IPS-NIHi7 (cell line): ENCODE measurements around the gene ERC2.

ENCODE experiments used
- DNase-seq: peaks from one replicate; pipeline ENCODE4 v3.0.0; 2012; ENCODE audit warnings: mixed read lengths; ENCODE audit errors: extremely low spot score

The ERC2 gene

DNA sequence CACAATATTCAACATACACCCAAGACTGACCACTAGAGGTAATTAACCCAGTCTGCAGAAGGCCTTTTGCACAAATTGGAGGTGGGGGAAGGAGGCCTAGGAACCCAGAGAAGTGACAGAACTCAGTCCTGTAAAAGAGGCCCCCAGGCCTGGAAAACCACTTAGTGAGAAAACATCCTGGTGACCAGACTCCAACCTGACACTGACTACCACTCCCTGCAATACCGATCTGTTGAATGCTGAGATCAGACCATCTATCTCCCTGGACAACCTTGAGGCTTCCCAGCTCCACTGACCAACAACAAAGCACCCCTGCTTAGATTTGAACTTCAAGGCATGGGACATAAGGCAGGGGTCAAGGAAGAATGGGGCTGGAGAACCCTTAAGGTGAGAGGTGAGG is 719.2 kb downstream of the ERC2 start:
- no peak for DNase-seq

- DNase-seq: no peak
Observed at GRCh38 chr3:55746808-55747413, 721.4 kb downstream of the ERC2 start.

GRCh38 chr3:55742832-55743136 is 725.5 kb downstream of the ERC2 start:
- no peak for DNase-seq

GRCh38 chr3:55742022-55742831 is 726.0 kb downstream of the ERC2 start:
- no peak for DNase-seq

- no peak for DNase-seq
Observed at GRCh38 chr3:55737186-55737585, 731.1 kb downstream of the ERC2 start.

- no peak for DNase-seq
Observed at GRCh38 chr3:55735976-55736375, 732.3 kb downstream of the ERC2 start.

GRCh38 chr3:55731741-55732140 is 736.5 kb downstream of the ERC2 start:
- DNase-seq: no peak

DNA sequence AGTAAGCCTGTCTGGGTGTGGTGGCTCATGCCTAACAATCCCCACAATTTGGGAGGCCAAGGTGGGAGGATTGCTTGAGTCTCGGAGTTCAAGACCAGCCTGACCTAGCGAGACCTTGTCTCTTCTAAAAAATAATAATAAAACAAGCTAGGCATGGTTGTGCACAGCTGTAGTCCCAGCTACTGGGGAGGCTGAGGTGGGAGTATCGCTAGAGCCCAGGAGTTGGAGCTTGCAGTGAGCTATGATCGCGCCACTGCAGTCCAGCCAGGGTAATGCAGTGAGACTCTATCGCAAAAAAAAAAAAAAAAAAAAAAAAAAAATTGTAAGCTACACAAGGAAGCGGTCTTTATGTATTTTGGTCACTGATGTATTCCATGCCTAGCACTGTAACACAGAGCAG is 738.7 kb downstream of the ERC2 start:
- no peak for DNase-seq

DNA sequence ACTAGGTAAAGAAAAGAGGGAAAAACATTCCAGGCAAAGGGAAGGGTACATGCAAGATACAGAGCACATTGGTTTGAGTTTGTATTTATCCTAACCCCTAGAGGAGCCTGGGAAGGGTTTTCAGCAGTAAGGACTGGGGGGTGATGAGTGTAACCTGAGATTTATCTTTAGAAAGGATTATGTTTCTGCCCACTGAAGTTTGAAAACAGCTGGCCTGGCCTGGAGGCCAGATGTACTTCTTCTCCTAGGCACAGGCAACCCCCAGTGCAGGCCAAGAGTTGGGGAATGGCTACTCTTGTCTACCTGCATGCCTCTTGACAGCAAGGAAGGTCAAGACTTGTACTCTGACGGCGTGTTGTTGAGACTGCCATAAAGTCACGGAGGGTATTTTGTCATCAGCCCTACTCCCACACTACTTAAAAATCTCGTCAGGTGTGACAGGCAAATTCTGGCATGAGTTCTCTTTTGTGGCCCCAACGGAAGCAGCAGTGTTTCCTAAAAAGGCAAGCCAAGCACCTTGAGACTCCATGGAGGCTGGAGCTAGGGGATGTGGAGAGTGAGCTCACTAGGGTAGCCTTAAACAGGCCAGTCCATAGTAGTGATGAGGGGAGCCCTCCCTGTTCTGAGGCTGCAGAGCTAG is 739.7 kb downstream of the ERC2 start:
- DNase-seq: no peak

DNA sequence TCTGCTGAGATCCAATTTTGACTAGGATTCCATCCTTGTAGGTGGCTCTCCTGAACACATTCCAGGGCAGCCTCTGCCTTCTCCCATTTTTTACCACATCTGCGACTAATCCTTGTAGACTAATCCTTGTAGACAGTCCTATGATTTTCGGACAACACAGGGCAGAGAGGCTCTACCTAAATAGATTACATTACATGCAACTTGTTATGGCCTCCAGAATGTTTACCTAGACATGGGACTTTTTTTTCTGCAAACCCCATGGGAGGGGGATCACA is 741.8 kb downstream of the ERC2 start:
- no peak for DNase-seq

DNA sequence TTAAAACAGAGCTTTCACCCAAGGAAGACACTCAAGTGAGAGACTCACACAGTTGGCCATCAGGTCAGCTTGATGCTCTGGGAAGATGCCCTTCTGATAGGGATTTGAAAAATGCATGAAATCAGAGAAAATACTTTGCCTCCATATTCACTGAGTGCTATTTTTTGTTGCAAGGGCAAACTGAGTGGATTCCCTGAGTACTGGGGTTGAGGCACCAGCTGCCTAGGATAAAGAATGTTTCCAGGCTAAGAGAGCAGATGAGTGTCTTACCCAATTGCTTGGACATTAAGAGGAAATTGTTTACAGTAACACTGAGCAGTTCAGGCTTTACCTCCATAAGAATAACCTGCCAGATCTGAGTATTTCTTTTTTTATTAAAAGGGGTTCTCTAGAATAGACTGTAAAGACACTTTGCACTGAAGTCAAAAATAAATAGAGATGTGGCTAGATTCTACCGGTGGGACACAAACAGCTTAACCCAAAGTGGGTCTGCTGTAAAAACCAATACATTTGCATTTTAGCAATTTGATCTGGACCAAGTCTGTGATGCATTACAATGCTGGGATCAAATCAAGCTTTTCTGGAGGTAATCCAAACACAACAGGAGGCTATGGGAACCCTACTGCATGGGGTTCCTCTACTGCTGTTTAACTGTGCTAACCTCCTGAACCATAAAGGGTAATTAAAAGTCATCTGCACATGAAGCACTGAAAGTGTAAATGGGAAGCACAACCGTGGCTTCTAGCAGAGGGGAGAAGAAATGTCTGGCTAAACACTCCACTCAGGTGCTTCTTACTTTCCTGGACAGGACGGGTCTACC is 742.4 kb downstream of the ERC2 start:
- no peak for DNase-seq

DNA sequence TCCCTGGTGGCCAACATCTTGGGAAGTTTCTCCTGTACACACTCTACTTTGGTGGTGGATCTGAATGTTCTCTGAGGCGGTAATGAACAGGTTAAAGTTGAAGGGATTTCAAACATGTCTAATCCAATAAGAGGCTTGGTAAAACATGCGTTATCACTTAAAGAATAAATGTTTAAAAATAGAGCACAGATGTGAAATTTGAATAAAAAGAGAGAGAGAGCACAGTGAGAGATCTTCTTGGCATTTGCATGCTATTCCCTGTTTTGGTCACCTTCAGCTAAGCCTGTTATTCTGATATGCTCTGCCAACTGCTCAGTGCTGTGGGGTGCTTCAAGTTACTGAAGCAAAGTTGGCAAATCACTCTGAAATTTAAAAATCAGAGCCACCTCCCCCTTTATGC is 743.4 kb downstream of the ERC2 start:
- no peak for DNase-seq

GRCh38 chr3:55724407-55724784 is 743.9 kb downstream of the ERC2 start:
- no peak for DNase-seq

DNA sequence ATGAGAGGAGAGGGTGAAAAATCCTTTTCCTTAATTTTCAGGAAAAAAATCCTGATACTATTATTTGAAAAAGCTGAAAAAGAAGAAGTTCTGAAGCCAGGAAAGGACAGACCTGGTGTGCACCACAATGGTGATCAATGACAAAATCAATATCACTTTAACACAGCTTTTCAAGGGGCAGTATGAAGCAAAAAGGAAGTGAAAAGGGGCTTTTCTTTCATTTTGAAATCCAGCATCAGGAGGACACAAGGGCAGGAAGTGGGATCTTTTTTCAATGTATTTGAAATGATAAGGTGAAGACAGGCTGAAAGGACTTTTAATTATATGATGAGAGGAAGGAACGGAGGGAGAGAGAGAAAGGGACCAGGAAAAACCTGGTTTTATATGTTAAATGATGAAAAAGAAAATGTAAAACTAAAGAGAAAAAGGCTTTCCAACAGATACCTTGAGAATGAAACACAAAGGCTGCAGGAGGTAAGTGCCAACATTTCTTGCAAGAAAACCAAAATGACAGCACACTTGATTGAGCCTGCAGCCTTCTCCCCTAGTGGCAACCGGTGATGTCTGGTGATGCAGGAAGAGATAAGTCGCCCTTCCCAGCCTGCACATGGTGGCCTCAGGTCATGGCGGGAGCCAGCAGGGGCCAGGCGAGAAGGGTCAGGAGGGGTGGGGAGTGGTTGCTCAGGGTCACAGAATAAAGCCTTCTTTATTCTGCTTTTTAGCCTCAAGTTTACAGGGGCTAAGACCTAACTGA is 744.4 kb downstream of the ERC2 start:
- peak; percentile 42 for DNase-seq

DNA sequence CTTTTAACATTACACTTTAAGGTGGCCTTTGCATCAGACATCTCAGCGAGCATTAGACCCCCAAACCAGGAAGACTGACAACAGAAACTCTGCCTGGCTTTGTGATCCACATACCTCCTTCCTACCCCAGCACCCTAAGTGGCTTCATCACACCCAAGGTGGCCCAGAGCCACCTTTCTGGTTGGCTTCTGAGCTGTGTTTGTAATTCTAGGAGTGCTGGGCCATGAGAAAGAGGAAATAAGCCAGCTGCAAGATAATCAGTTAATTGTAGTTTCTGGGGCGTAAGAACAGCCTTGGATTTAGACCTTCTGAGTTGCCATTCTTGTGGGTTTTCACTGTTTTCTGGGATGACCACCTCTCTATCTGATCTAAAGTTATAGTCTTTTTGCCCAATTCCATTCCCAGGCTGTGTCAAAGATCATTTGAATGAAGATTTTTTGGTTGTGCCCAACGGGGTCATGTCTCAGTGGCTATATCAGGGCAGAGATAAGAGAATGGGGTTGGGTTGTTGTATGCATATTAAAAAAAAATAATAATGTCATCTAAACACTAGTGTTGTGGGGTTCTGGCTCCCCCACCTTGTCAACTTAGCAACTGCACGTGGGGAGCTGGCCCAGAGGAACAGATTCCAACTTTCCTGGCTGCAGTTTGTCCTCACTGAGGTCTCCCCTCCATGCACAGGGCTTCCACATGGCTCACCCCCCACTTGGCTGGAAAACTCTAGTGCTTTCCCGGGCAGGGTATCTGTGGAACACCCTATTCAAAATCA is 746.4 kb downstream of the ERC2 start:
- peak; percentile 60 for DNase-seq

- DNase-seq: peak; percentile 45
Observed at GRCh38 chr3:55720614-55721013, 747.7 kb downstream of the ERC2 start.

DNA sequence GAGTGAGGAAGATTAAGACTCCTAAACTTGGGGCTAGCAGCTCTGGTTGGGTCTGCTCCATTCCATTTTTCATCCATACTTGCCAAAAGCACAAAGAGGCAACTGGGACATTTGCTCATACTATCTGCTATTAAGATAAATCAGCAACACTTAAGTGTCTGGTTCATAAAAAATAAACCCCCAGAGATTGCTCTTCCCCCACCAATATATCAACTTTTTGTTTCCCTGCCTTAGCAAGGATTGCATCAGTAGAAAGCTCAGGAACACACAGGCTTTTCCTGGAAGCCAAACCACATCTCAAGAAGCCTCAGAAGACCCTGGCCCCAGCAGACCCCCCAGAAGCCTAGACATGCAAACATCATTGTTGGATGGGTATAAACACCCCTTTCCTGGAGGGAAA is 748.8 kb downstream of the ERC2 start:
- no peak for DNase-seq

DNA sequence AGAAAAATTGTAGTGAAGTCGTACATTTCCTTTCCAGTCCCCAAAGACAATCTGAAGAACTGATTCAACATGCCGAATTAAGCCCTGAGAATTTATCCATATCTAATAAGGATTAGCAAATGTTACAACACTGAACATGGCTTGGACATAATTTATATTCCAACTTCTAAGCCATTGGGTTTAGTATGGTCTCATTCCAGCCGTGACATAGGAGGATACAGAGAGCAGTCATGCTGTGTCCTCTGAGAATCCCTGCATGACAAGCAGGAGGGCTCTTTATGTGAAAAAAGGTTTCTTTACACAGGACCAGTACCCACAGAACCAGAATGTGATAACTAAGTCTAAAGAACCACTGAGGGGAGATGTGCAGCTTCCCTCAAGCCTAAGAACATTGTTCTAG is 749.3 kb downstream of the ERC2 start:
- DNase-seq: no peak

GRCh38 chr3:55718521-55718921 is 749.7 kb downstream of the ERC2 start:
- DNase-seq: no peak

DNA sequence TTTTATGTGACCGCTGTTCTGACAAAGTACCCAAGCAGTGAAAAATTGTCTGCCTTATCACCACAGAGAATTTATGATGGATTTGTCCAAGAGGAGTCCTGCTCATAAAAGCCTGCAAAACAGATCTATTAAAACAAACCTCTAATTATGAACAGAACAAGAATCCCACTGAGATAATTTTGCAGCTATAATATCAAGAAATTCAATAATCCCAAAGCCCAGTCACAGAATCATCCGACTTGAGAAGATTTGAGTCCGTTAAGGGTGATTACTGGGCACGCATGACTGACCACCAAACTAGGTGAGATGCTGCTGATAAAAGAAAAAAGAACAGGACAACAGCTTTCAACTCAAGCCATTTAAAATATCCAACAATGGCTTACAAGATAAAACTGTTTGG is 750.2 kb downstream of the ERC2 start:
- no peak for DNase-seq

- no peak for DNase-seq
Observed at GRCh38 chr3:55717481-55717880, 750.8 kb downstream of the ERC2 start.
